Hair follicular keratinocyte (primary cell): ENCODE measurements around the gene IGFBPL1. TPM values are rescaled to one million over a fixed set of nuclear protein-coding genes. Genes with fewer than 3 reads are reported as not detected.

ENCODE experiments used
- total RNA-seq: library from RNA; depleted of rRNA; stranded (reverse); fragments of >200 nt; gene quantifications from 2 replicates; pipeline ENCODE4 v1.2.3, GENCODE V29; 2015

Gene IGFBPL1, protein sequence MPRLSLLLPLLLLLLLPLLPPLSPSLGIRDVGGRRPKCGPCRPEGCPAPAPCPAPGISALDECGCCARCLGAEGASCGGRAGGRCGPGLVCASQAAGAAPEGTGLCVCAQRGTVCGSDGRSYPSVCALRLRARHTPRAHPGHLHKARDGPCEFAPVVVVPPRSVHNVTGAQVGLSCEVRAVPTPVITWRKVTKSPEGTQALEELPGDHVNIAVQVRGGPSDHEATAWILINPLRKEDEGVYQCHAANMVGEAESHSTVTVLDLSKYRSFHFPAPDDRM
- total RNA-seq: not detected in 2 replicates

DNA sequence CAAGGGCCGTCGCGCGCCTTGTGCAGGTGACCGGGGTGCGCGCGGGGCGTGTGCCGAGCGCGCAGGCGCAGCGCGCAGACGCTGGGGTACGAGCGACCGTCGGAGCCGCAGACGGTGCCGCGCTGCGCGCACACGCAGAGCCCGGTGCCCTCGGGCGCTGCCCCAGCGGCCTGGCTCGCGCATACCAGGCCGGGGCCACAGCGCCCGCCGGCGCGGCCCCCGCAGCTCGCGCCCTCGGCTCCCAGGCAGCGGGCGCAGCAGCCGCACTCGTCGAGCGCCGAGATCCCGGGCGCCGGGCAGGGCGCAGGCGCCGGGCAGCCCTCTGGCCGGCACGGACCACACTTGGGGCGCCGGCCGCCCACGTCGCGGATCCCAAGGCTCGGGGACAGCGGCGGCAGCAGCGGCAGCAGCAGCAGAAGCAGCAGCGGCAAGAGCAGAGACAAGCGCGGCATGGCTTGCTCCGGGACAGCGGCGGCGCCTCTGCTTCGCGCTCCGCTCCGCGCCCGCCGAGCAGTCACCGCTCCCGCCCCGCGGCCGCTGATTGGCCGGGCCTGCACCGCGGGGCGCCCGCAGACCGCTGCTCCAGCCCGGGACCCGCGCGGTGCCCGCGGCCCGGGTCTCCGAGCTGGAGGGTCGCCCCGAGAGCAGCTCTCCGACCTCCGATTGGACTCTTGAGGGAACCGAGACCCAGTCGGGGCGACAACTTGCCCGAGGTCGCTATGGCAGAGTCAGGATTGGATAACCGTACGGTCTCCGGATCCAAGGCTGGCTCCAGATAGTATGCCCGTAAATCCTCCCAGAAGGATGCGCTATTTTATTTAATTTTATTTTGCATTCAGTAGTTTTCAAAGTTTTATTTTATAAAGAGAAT, at the start of gene IGFBPL1:
IGFBPL1 (minus strand) TSS at position 482 of the 871 bp plus-strand sequence; CDS start at position 452, 30 bp downstream.

DNA sequence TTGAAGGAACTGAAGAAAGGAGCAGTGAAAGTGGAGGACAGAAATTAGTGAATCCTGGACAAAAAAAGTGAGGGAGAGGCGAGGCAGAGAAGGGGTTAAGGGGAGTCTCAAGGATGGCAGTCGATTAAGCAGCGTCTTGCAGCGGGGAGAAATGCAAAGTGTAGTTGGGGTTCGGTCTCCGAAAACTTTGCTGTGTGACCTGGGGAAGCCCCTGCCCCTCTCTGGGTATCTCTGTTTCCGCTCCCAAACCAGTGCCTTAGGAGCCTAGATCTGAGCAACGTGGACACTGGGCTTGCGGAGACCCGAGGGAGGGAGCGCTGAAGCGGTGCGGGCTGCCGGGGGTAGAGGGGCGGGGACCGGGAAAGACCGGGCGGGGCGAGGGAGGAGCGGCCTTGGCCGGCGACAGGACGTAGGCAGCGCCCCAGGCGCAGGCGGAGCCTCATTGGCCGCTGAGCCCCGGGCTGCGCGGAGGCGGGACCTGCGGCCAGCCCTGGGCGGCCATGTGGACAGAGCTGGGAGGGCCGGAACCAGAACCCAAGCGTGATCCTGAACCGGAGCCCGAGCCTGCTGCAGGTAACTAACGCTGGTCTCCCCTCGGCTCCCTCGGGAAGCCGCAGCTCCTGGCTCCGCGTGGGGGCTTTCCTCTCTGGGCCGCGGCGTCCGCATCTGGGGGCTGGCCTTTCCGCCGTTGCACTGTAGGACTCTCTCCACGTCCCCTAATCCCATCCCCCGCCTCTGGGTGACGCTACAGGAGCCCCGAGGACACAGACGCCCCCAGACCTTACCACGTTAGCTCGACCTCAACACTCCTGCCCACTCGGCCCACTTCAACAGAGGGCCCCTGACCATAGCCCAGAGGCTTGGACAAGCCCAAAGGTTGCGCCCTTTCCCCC, 31.8 kb downstream of the IGFBPL1 start, which contains the start of gene ALDH1B1:
ALDH1B1 (plus strand) TSS at position 468 of the 893 bp plus-strand sequence. CDS start 3,047 bp downstream, outside the sequence.

Other genes with a start within 250 kb of the IGFBPL1 start
- gene ALDH1B1, start 31.8 kb downstream of the IGFBPL1 start, total RNA-seq: 21.1 and 33.5 TPM in 2 replicates
- gene ANKRD18A, start 196.1 kb upstream of the IGFBPL1 start, total RNA-seq: 0.27 and 0.70 TPM in 2 replicates